Neutrophil (primary cell): Measurements from ENCODE around the gene ERBIN.
"Not testable (repeated sequence)": the region's sequence is repeated elsewhere in the genome, so short reads cannot be mapped to it uniquely, and the experiment has no call there.

Experiments
- H3K27ac ChIP-seq: fragments of 200-600 bp; sonication (generic); 2 replicates; pipeline ENCODE4 v1.5.1; 2016; ENCODE audit warnings: mild to moderate bottlenecking, moderate library complexity
- H3K27me3 ChIP-seq: fragments of 200-600 bp; sonication (generic); 2 replicates; pipeline ENCODE4 v1.6.0; 2016; ENCODE audit warnings: mild to moderate bottlenecking
- H3K36me3 ChIP-seq: fragments of 200-600 bp; sonication (generic); 2 replicates; pipeline ENCODE4 v1.5.1; 2017
- H3K4me1 ChIP-seq, 2 experiments: fragments of 200-600 bp in 1 of 2; sonication (generic) in 1 of 2; 1 replicate in 1 of 2; 2 replicates in 1 of 2; pipeline versions ENCODE4 v1.5.1 to v1.6.1; 2013 to 2016; ENCODE audit warnings: low read depth in 1 of 2, low read length in 1 of 2, mild to moderate bottlenecking in 1 of 2, moderate library complexity in 1 of 2; ENCODE audit not compliant: control insufficient read depth in 1 of 2, insufficient read depth in 1 of 2
- H3K4me3 ChIP-seq, 2 experiments: fragments of 200-600 bp in 1 of 2; sonication (generic) in 1 of 2; 1 replicate in 1 of 2; 2 replicates in 1 of 2; pipeline ENCODE4 v1.5.1; 2013 to 2016; ENCODE audit warnings: low read depth in 1 of 2, low read length in 1 of 2, mild to moderate bottlenecking in 1 of 2, moderate library complexity in 1 of 2
- H3K9me3 ChIP-seq: fragments of 200-600 bp; sonication (generic); 2 replicates; pipeline ENCODE4 v1.5.1; 2016
- CTCF ChIP-seq: fragments of 200-600 bp; sonication (generic); IDR thresholded peaks from 2 replicates; pipeline ENCODE4 v1.5.1; 2016; ENCODE audit warnings: antibody characterized with exemption

Gene ERBIN

GRCh38 chr5:65952259-65952658 is 25.9 kb downstream of the ERBIN start:
- Histone ChIP-seq H3K4me1 (no peaks in the 10 kb centered on the region), H3K9me3 (no peaks in the 10 kb centered on the region), H3K27ac (no peak overlapping the region), H3K36me3 (no peaks in the 10 kb centered on the region), H3K4me3 (no peak overlapping the region), H3K27me3 (no peaks in the 10 kb centered on the region)
- TF ChIP-seq CTCF, result no peak

DNA sequence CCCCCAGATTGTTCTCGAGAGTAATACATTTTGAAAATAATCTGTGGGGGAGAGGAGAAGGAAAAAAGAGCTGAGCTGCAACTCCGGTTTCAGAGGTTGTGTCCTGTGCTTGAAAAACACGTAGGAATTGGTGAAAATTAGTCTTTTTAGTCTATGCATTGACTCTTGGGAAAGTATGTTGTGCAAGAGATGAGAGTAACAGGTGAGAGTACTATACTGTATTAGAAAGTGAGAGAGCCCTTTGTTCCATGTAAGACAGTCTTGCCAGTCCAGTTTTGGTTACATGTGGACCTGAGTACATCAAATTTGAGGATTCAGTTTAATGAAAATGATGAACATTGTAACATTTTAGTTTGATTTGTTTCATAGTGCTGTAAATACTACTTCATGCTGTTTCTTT is 27.8 kb downstream of the ERBIN start:
- Histone ChIP-seq H3K4me1 (no peaks in the 10 kb centered on the region), H3K27ac (no peak overlapping the region), H3K27me3 (no peaks in the 10 kb centered on the region), H3K9me3 (no peaks in the 10 kb centered on the region), H3K4me3 (no peak overlapping the region), H3K36me3 (no peaks in the 10 kb centered on the region)
- no peak for TF ChIP-seq CTCF

DNA sequence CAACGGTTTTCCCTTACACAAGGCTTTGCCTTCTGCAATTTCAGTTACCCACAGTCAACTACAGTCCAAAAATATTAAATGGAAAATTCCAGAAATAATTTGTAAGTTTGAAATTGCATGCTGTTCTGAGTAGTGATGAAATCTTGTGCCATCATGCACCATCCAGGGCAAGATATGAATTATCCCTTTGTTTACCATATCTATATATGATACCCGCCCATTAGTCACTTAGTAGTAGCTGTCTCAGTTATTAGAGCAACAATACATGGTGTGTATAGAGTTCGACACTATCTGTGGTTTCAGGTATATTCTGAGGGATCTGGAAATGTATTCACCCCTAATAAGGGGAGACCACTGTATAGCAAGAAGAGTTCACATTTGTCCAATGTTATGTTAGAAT is 29.4 kb downstream of the ERBIN start:
- H3K27ac ChIP-seq, result peak overlapping the region; percentile 10
- no peak for TF ChIP-seq CTCF

DNA sequence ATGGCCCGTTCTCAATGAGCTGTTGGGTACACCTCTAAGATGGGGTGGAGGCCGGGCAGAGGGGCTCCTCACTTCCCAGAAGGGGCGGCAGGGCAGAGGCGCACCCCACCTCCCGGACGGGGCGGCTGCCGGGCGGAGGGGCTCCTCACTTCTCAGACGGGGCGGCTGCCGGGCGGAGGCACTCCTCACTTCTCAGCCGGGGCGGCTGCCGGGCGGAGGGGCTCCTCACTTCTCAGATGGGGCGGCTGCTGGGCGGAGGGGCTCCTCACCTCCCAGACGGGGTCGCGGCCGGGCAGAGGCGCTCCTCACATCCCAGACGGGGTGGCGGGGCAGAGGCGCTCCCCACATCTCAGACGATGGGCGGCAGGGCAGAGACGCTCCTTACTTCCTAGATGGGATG is 31.3 kb downstream of the ERBIN start:
- H3K36me3 ChIP-seq, H3K27me3 ChIP-seq, H3K9me3 ChIP-seq, H3K4me1 ChIP-seq, H3K4me3 ChIP-seq, H3K27ac ChIP-seq: not testable (repeated sequence)

More for the DNA sequence above, 29.4 kb downstream of the ERBIN start:
- Histone ChIP-seq H3K4me3 (no peak overlapping the region), H3K36me3 (no peaks in the 10 kb centered on the region), H3K9me3 (no peaks in the 10 kb centered on the region), H3K27me3 (no peaks in the 10 kb centered on the region), H3K4me1 (no peaks in the 10 kb centered on the region)

DNA sequence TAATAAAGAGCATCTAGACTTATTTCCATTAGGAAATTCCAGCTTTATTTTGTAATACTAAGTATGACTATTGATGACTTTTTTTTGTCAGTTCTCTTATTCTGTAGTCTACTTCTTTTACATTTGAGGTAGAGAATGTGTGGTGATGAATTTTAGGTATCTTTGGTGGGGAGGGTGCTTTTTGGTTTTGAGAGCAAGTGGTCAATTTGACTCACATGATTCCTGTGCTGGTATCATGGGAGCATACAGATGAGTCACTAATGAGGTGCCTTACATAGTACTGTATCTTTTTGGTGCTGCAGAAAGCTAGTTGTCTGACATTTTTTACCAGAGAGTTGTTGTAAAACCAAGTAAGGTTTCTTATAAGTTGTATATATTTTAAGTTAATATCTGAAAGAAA is 35.3 kb downstream of the ERBIN start:
- H3K27me3 ChIP-seq, result no peaks in the 10 kb centered on the region
- H3K4me3 ChIP-seq, result no peak overlapping the region
- TF ChIP-seq CTCF, result no peak
- no peak overlapping the region for H3K27ac ChIP-seq
- no peaks in the 10 kb centered on the region for H3K9me3 ChIP-seq
- H3K4me1 ChIP-seq, result no peaks in the 10 kb centered on the region
- H3K36me3 ChIP-seq, result no peaks in the 10 kb centered on the region

GRCh38 chr5:65967288-65968066 is 41.1 kb downstream of the ERBIN start:
- Histone ChIP-seq H3K36me3 (no peaks in the 10 kb centered on the region), H3K4me3 (no peak overlapping the region), H3K4me1 (peaks cover 5 to 16% of the 10 kb centered on the region in 2 experiments), H3K9me3 (no peaks in the 10 kb centered on the region), H3K27me3 (no peaks in the 10 kb centered on the region), H3K27ac (peak overlapping the region; percentile 19)
- TF ChIP-seq CTCF, result no peak
